ENCODE results near the gene INCENP. TPM values are rescaled to one million over a fixed set of nuclear protein-coding genes. Genes with fewer than 3 reads are reported as not detected.
"Not testable (repeated sequence)": the region's sequence is repeated elsewhere in the genome, so short reads cannot be mapped to it uniquely, and the experiment has no call there.

INCENP gene
- total RNA-seq, 1 donor from 2014 or later: 3.4 TPM

GRCh38 chr11:62190011-62190410 lies 66.2 kb downstream of the INCENP start, which contains the start of gene SCGB1D1:
Gene SCGB1D1 (plus strand): TSS chr11:62190216. CDS start chr11:62190285, 69 bp downstream.
- FAIRE-seq: no peak
- Histone ChIP-seq H3K4me3 (ENCODE audit: low read depth, low read length) (no peak within 1 kb of the TSS), H3K36me3 (ENCODE audit: control insufficient read depth, insufficient read depth, low read length) (no peaks in the 10 kb centered on the region), H3K27me3 (ENCODE audit: control insufficient read depth, insufficient read depth, low read length) (no peaks in the 10 kb centered on the region)
- DNase-seq (ENCODE audit: low read depth): no peak
- no peak for TF ChIP-seq CTCF (IDR thresholded peaks at IDR 0.05; ENCODE audit: insufficient read depth, low read length, severe bottlenecking)

GRCh38 chr11:62193952-62194351 lies 70.1 kb downstream of the INCENP start:
- FAIRE-seq: no peak
- Histone ChIP-seq H3K4me3 (ENCODE audit: low read depth, low read length) (no peak overlapping the region), H3K36me3 (ENCODE audit: control insufficient read depth, insufficient read depth, low read length) (no peaks in the 10 kb centered on the region), H3K27me3 (ENCODE audit: control insufficient read depth, insufficient read depth, low read length) (no peaks in the 10 kb centered on the region)
- DNase-seq (ENCODE audit: low read depth): peak; percentile 8
- TF ChIP-seq CTCF (IDR thresholded peaks at IDR 0.05; ENCODE audit: insufficient read depth, low read length, severe bottlenecking): no peak

- not testable (repeated sequence) for FAIRE-seq; H3K4me3 ChIP-seq (ENCODE audit: low read depth, low read length); DNase-seq (ENCODE audit: low read depth); H3K36me3 ChIP-seq (ENCODE audit: control insufficient read depth, insufficient read depth, low read length); H3K27me3 ChIP-seq (ENCODE audit: control insufficient read depth, insufficient read depth, low read length)
These were observed 71.2 kb downstream of the INCENP start for GRCh38 chr11:62195010-62195409.

- no peak for DNase-seq (ENCODE audit: low read depth)
These were observed 72.1 kb downstream of the INCENP start for GRCh38 chr11:62195945-62196344.

GRCh38 chr11:62197400-62197799 lies 73.6 kb downstream of the INCENP start:
- DNase-seq (ENCODE audit: low read depth); H3K27me3 ChIP-seq (ENCODE audit: control insufficient read depth, insufficient read depth, low read length); H3K4me3 ChIP-seq (ENCODE audit: low read depth, low read length); FAIRE-seq; H3K36me3 ChIP-seq (ENCODE audit: control insufficient read depth, insufficient read depth, low read length): not testable (repeated sequence)

More at GRCh38 chr11:62195945-62196344, 72.1 kb downstream of the INCENP start:
- H3K27me3 ChIP-seq (ENCODE audit: control insufficient read depth, insufficient read depth, low read length): no peaks in the 10 kb centered on the region
- TF ChIP-seq CTCF (IDR thresholded peaks at IDR 0.05; ENCODE audit: insufficient read depth, low read length, severe bottlenecking): no peak
- FAIRE-seq: no peak
- no peak overlapping the region for H3K4me3 ChIP-seq (ENCODE audit: low read depth, low read length)
- no peaks in the 10 kb centered on the region for H3K36me3 ChIP-seq (ENCODE audit: control insufficient read depth, insufficient read depth, low read length)

- DNase-seq (ENCODE audit: low read depth): peak; percentile 31
- no peak for FAIRE-seq
- Histone ChIP-seq H3K27me3 (ENCODE audit: control insufficient read depth, insufficient read depth, low read length) (no peaks in the 10 kb centered on the region), H3K36me3 (ENCODE audit: control insufficient read depth, insufficient read depth, low read length) (no peaks in the 10 kb centered on the region), H3K4me3 (ENCODE audit: low read depth, low read length) (no peak overlapping the region)
- TF ChIP-seq CTCF (IDR thresholded peaks at IDR 0.05; ENCODE audit: insufficient read depth, low read length, severe bottlenecking): no peak
These were observed 77.6 kb downstream of the INCENP start for GRCh38 chr11:62201376-62201775.

Other genes starting within 250 kb of the INCENP start
- gene FADS3, start 232.5 kb upstream of the INCENP start, total RNA-seq: 31.9 and 66.2 TPM in 2 replicates
- 0.90 and 1.1 TPM in 2 replicates for gene RAB3IL1, start 206.4 kb upstream of the INCENP start, total RNA-seq
- 3.7 and 5.2 TPM in 2 replicates for gene BEST1, start 173.7 kb upstream of the INCENP start, total RNA-seq
- gene FTH1, start 156.4 kb upstream of the INCENP start, total RNA-seq: 1,010 and 1,591 TPM in 2 replicates
- gene SCGB1D1, start 66.2 kb downstream of the INCENP start, total RNA-seq: not detected in 2 replicates
- gene SCGB2A1, start 84.7 kb downstream of the INCENP start, total RNA-seq: not detected in 2 replicates
- not detected in 2 replicates for gene SCGB1D2, start 118.2 kb downstream of the INCENP start, total RNA-seq
- not detected in 2 replicates for gene SCGB2A2, start 146.1 kb downstream of the INCENP start, total RNA-seq
- gene SCGB1D4, start 175.1 kb downstream of the INCENP start, total RNA-seq: not detected in 2 replicates
- gene ASRGL1, start 213.4 kb downstream of the INCENP start, total RNA-seq: 0.13 and 0.53 TPM in 2 replicates

Measured in bronchial epithelial cell (primary cell).